Uterus (tissue), 4 donors: ENCODE results near the gene ZBTB12. TPM values are rescaled to one million over a fixed set of nuclear protein-coding genes. Genes with fewer than 3 reads are reported as not detected.

Experiments
- DNase-seq, 2 donors: peaks; one replicate each; pipeline ENCODE4 v3.0.0-alpha.2; 2019 to 2020
- H3K27ac ChIP-seq, 2 donors: fragments of 200-600 bp; sonication (generic); 1 replicate in 1 of 2; 2 replicates in 1 of 2; pipeline ENCODE4 v1.5.1; 2016 to 2018
- H3K27me3 ChIP-seq, 2 donors: fragments of 200-600 bp; sonication (generic); one replicate each; pipeline ENCODE4 v1.5.1; 2018 to 2019; ENCODE audit warnings: control low read depth in 1 of 2
- H3K36me3 ChIP-seq, 2 donors: fragments of 200-600 bp; sonication (generic); one replicate each; pipeline ENCODE4 v1.5.1; 2019; ENCODE audit warnings: control low read depth in 1 of 2
- H3K4me1 ChIP-seq, 2 donors: fragments of 200-600 bp; sonication (generic); one replicate each; pipeline ENCODE4 v1.5.1; 2018 to 2019; ENCODE audit warnings: control low read depth in 1 of 2
- H3K4me3 ChIP-seq, 2 donors: fragments of 200-600 bp; sonication (generic); 1 replicate in 1 of 2; 2 replicates in 1 of 2; pipeline ENCODE4 v1.5.1; 2018 to 2019; ENCODE audit warnings: mild to moderate bottlenecking in 1 of 2
- H3K9me3 ChIP-seq, 2 donors: fragments of 200-600 bp; sonication (generic); one replicate each; pipeline ENCODE4 v1.5.1; 2019; ENCODE audit warnings: control low read depth in 1 of 2
- CTCF ChIP-seq, 4 experiments: fragments of 200-600 bp in 2 of 4; fragments of 450-650 bp in 2 of 4; sonication (generic) in 2 of 4; IDR thresholded peaks; one replicate each; pipeline ENCODE4 v1.5.1; 2016 to 2019; ENCODE audit warnings: antibody characterized with exemption in 4 of 4, mild to moderate bottlenecking in 2 of 4, moderate library complexity in 1 of 4
- POLR2A ChIP-seq, 2 donors: fragments of 450-650 bp; IDR thresholded peaks; one replicate each; pipeline ENCODE4 v1.6.1; 2016; ENCODE audit warnings: antibody characterized with exemption in 2 of 2, mild to moderate bottlenecking in 1 of 2, moderate library complexity in 1 of 2
- intact Hi-C: fragments of 100-400 bp; cut with DNase I; formaldehyde crosslinking; loops from one replicate; pipeline ENCODE4 v1.15.1; 2023; ENCODE audit warnings: low total_unique reads
- total RNA-seq, 4 donors: library from RNA; depleted of rRNA in 3 of 4; stranded (reverse); fragments of >200 nt in 3 of 4; gene quantifications; one replicate each; pipeline versions ENCODE4 v1.1.0 to v1.2.4, GENCODE V29; 2014 to 2023
- donor health status: DM: yes; HTN: yes; CAD: no.

The ZBTB12 gene
- total RNA-seq, 4 donors from 2014 or later: 2.4 to 15.3 (median 11.0) TPM; not detected in 1

DNA sequence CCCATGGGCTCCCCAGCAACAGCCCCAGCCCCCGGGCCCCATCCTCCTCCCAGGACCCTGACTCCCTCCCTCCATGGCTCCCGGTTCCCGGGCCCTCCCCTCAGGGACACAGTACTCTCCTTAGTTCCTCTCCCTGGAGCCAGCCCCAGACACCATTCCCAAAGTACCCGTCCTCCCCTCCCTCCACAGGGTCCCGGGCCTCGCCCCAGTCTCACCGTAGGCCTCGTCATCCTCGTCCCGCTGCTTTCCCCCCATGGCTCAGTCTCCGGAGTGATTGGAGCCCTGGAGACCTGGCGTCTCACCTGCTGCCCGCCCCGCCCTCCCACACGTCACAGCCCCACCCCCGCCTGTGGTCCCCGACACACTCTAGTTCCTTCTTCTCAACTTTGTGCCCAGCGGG is 23.2 kb downstream of the ZBTB12 start, which contains the start of gene SLC44A4:
SLC44A4 (minus strand) TSS at position 272 of the 400 bp plus-strand sequence; CDS start at position 255, 17 bp downstream.
- Histone ChIP-seq H3K9me3 (no peaks in the 10 kb centered on the region), H3K27me3 (no peaks in the 10 kb centered on the region), H3K27ac (peak within 1 kb of the TSS in 1 of 2 donors; percentile 52), H3K4me3 (no peak within 1 kb of the TSS), H3K36me3 (no peaks in the 10 kb centered on the region), H3K4me1 (no peaks in the 10 kb centered on the region)
- no peak for DNase-seq
- intact Hi-C loops: no loop called here
- TF ChIP-seq POLR2A (IDR thresholded peaks at IDR 0.05) (peak in 1 of 2 donors; percentile 23), CTCF (IDR thresholded peaks at IDR 0.05) (no peak)

DNA sequence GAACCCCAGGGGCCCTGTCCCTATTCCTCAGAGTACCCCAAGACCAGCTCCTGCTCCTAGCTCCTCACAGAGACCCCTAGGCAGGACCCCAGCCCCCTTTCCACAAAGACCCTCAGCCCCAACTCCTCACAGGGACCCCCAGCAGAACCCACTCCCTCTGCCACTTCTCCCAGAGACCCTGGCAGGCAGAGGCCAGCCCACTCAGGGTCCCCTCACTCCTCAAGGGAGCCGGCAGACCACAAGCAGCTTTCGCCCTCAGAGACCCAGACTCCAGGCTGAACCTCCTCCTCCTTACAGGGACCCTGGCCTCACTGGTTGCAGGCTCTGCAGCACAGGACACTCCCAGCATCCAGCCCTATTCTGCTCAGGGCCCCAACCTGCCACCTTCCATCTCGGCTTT is 23.7 kb downstream of the ZBTB12 start:
- DNase-seq: no peak
- intact Hi-C loops: no loop called here
- Histone ChIP-seq H3K9me3 (no peaks in the 10 kb centered on the region), H3K27ac (no peak overlapping the region), H3K36me3 (no peaks in the 10 kb centered on the region), H3K4me3 (no peak overlapping the region), H3K4me1 (no peaks in the 10 kb centered on the region), H3K27me3 (no peaks in the 10 kb centered on the region)
- TF ChIP-seq CTCF (IDR thresholded peaks at IDR 0.05) (no peak), POLR2A (IDR thresholded peaks at IDR 0.05) (no peak)

- Histone ChIP-seq H3K27ac (peak overlapping the region; percentile 52 to 63), H3K4me3 (no peak overlapping the region), H3K9me3 (no peaks in the 10 kb centered on the region), H3K36me3 (no peaks in the 10 kb centered on the region), H3K27me3 (no peaks in the 10 kb centered on the region), H3K4me1 (no peaks in the 10 kb centered on the region)
- DNase-seq: no peak
- intact Hi-C loops: no loop called here
- no peak for TF ChIP-seq CTCF (IDR thresholded peaks at IDR 0.05)
- peak in 1 of 2 donors; percentile 41 for TF ChIP-seq POLR2A (IDR thresholded peaks at IDR 0.05)
These were observed 24.2 kb downstream of the ZBTB12 start for GRCh38 chr6:31877651-31878161.

- H3K27me3 ChIP-seq: no peaks in the 10 kb centered on the region
- TF ChIP-seq POLR2A (IDR thresholded peaks at IDR 0.05): no peak
- no peak for TF ChIP-seq CTCF (IDR thresholded peaks at IDR 0.05)
- intact Hi-C loops: no loop called here
- peak overlapping the region; percentile 52 to 63 for H3K27ac ChIP-seq
- H3K9me3 ChIP-seq: no peaks in the 10 kb centered on the region
- no peak overlapping the region for H3K4me3 ChIP-seq
- H3K36me3 ChIP-seq: no peaks in the 10 kb centered on the region
- DNase-seq: no peak
- H3K4me1 ChIP-seq: no peaks in the 10 kb centered on the region
These were observed 24.7 kb downstream of the ZBTB12 start for GRCh38 chr6:31877125-31877650.

GRCh38 chr6:31876357-31876756 is 25.5 kb downstream of the ZBTB12 start:
- DNase-seq: no peak
- intact Hi-C loops: no loop called here
- no peak overlapping the region for H3K27ac ChIP-seq

More at GRCh38 chr6:31876357-31876756, 25.5 kb downstream of the ZBTB12 start:
- TF ChIP-seq CTCF (IDR thresholded peaks at IDR 0.05) (no peak), POLR2A (IDR thresholded peaks at IDR 0.05) (no peak)
- no peaks in the 10 kb centered on the region for H3K9me3 ChIP-seq
- no peaks in the 10 kb centered on the region for H3K36me3 ChIP-seq
- H3K4me1 ChIP-seq: no peaks in the 10 kb centered on the region
- H3K27me3 ChIP-seq: no peaks in the 10 kb centered on the region
- H3K4me3 ChIP-seq: no peak overlapping the region
